Testis (tissue), 3 donors: ENCODE measurements around the gene IFT57. TPM values are rescaled to one million over a fixed set of nuclear protein-coding genes. Genes with fewer than 3 reads are reported as not detected.

Experiments
- DNase-seq: peaks from one replicate; pipeline ENCODE4 v3.0.0-alpha.2; 2019
- H3K27ac ChIP-seq, 2 donors: fragments of 200-600 bp; sonication (generic); one replicate each; pipeline ENCODE4 v1.5.1; 2019
- H3K27me3 ChIP-seq: fragments of 200-600 bp; sonication (generic); one replicate; pipeline ENCODE4 v1.5.1; 2019
- H3K36me3 ChIP-seq: fragments of 200-600 bp; sonication (generic); one replicate; pipeline ENCODE4 v1.5.1; 2017; ENCODE audit warnings: low read depth; ENCODE audit errors: missing control alignments
- H3K4me1 ChIP-seq: fragments of 200-600 bp; sonication (generic); one replicate; pipeline ENCODE4 v1.5.1; 2019
- H3K4me3 ChIP-seq, 2 donors: fragments of 200-600 bp; sonication (generic); one replicate each; pipeline ENCODE4 v1.5.1; 2017 to 2019
- H3K9me3 ChIP-seq: fragments of 200-600 bp; sonication (generic); one replicate; pipeline ENCODE4 v1.5.1; 2017
- CTCF ChIP-seq, 3 experiments: fragments of 450-650 bp in 2 of 3; fragments of 200-600 bp in 1 of 3; sonication (generic) in 1 of 3; IDR thresholded peaks; one replicate each; pipeline ENCODE4 v1.5.1; 2016 to 2019; ENCODE audit warnings: antibody characterized with exemption in 3 of 3, mild to moderate bottlenecking in 2 of 3, moderate library complexity in 1 of 3
- POLR2A ChIP-seq: fragments of 450-650 bp; IDR thresholded peaks from one replicate; pipeline ENCODE4 v1.6.1; 2017; ENCODE audit warnings: antibody characterized with exemption, mild to moderate bottlenecking, moderate library complexity
- WGBS, 2 donors: methylation state at CpG; one replicate each; pipeline ENCODE4 v1.1.5; 2018; 5-methylcytosine and 5-hydroxymethylcytosine counted together
- intact Hi-C: fragments of 100-400 bp; cut with DNase I; formaldehyde crosslinking; loops from one replicate; pipeline ENCODE4 v1.15.1; 2023; ENCODE audit warnings: low total_unique reads
- polyA plus RNA-seq: library from polyadenylated mRNA; stranded (reverse); fragments of 350-450 nt; fragmentation: Illumina TruSeq; extraction: RNeasy Lipid Tissue Mini Kit (QIAGEN cat#74804); gene quantifications from one replicate; pipeline ENCODE4 v1.2.3, GENCODE V29; 2014; ENCODE audit warnings: low read depth, low replicate concordance; ENCODE audit not compliant: insufficient read depth
- total RNA-seq, 2 donors: library from RNA; depleted of rRNA; stranded (reverse); fragments of >200 nt; gene quantifications; one replicate each; pipeline ENCODE4 v1.2.3, GENCODE V29; 2016

The IFT57 gene
- total and polyA plus RNA-seq, 3 donors from 2014 or later: 112 to 211 (median 185) TPM

DNA sequence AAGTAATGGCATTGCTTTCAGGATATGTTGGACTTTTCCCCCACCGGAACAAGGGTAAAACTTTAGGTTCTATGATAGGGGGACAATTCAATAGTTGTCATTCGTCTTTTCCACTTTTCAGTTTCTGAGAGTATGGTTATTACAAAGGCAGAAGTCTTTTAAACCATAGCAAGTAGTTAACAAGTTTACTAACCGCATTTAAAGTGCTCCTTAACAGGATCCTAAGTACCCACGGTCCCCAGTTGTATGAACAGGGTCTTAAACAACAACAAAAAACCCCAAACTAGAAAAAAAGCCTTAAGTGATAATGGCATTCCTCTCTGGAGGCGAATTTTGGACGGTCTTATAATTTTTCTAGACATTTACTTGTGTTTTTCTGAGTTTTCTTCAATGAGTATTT is 831 bp downstream of the IFT57 start:
- 7 to 8% methylated on average over 6 of the region's 6 CpGs for WGBS, 2 donors
- TF ChIP-seq POLR2A (no peak), CTCF (IDR thresholded peaks at IDR 0.05) (no peak)
- H3K27ac ChIP-seq: peak overlapping the region; percentile 57 to 86
- intact Hi-C loops: no loop called here
- H3K4me1 ChIP-seq: peaks cover 23% of the 10 kb centered on the region
- no peaks in the 10 kb centered on the region for H3K27me3 ChIP-seq
- H3K4me3 ChIP-seq: peak overlapping the region; percentile 76 to 84
- no peaks in the 10 kb centered on the region for H3K36me3 ChIP-seq
- no peak for DNase-seq
- H3K9me3 ChIP-seq: no peaks in the 10 kb centered on the region

- Histone ChIP-seq H3K27ac (no peak overlapping the region), H3K36me3 (no peaks in the 10 kb centered on the region), H3K9me3 (no peaks in the 10 kb centered on the region), H3K27me3 (no peaks in the 10 kb centered on the region), H3K4me1 (peaks cover 22% of the 10 kb centered on the region), H3K4me3 (no peak overlapping the region)
- 89 to 94% methylated on average over 9 of the region's 9 CpGs for WGBS, 2 donors
- DNase-seq: no peak
- intact Hi-C loops: no loop called here
- TF ChIP-seq CTCF (IDR thresholded peaks at IDR 0.05): no peak
- TF ChIP-seq POLR2A: no peak
Observed at GRCh38 chr3:108219336-108219735, 2.9 kb downstream of the IFT57 start.

GRCh38 chr3:108218811-108219210 is 3.4 kb downstream of the IFT57 start:
- no peak for DNase-seq
- TF ChIP-seq CTCF (IDR thresholded peaks at IDR 0.05): no peak
- no peak for TF ChIP-seq POLR2A

GRCh38 chr3:108215871-108216270 is 6.4 kb downstream of the IFT57 start:
- intact Hi-C loops: no loop called here
- no peaks in the 10 kb centered on the region for H3K36me3 ChIP-seq
- no peaks in the 10 kb centered on the region for H3K27me3 ChIP-seq
- TF ChIP-seq CTCF (IDR thresholded peaks at IDR 0.05): no peak
- TF ChIP-seq POLR2A: no peak
- no peak for DNase-seq
- H3K27ac ChIP-seq: no peak overlapping the region
- no peaks in the 10 kb centered on the region for H3K9me3 ChIP-seq
- WGBS, 2 donors: 81 to 83% methylated on average over 1 of the region's 1 CpG
- peaks cover under 1% of the 10 kb centered on the region for H3K4me1 ChIP-seq
- H3K4me3 ChIP-seq: no peak overlapping the region

More at GRCh38 chr3:108218811-108219210, 3.4 kb downstream of the IFT57 start:
- no peaks in the 10 kb centered on the region for H3K36me3 ChIP-seq
- H3K4me3 ChIP-seq: no peak overlapping the region
- intact Hi-C loops: no loop called here
- no peaks in the 10 kb centered on the region for H3K27me3 ChIP-seq
- peaks cover 17% of the 10 kb centered on the region for H3K4me1 ChIP-seq
- H3K9me3 ChIP-seq: no peaks in the 10 kb centered on the region
- no peak overlapping the region for H3K27ac ChIP-seq

DNA sequence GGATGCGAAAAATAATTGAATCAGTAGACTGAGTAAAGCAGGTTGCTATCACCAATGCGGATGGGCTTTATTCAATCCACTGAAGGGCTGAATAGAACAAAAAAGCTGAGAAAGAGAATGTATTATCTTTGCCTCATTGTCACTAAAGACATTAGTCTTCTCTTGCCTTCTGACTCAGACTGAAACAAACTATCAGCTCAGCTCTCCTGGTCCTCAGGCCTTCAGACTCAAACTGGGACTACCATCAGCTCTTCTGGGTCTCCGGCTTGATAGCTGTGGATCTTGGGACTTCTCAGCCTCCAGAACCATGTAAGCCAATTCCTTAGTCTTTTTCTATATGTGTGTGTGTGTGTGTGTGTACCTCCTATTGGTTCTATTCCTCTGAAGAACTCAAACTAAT is 12.6 kb downstream of the IFT57 start:
- Histone ChIP-seq H3K4me1 (no peaks in the 10 kb centered on the region), H3K27ac (no peak overlapping the region), H3K27me3 (no peaks in the 10 kb centered on the region), H3K36me3 (no peaks in the 10 kb centered on the region), H3K4me3 (no peak overlapping the region), H3K9me3 (no peaks in the 10 kb centered on the region)
- 93 to 95% methylated on average over 3 of the region's 3 CpGs for WGBS, 2 donors
- TF ChIP-seq CTCF (IDR thresholded peaks at IDR 0.05): no peak
- TF ChIP-seq POLR2A: no peak
- DNase-seq: no peak
- intact Hi-C loops: no loop called here
